ENCODE measurements around the gene ARRB1.
"Not testable (repeated sequence)": the region's sequence is repeated elsewhere in the genome, so short reads cannot be mapped to it uniquely, and the experiment has no call there.

Gene ARRB1

DNA sequence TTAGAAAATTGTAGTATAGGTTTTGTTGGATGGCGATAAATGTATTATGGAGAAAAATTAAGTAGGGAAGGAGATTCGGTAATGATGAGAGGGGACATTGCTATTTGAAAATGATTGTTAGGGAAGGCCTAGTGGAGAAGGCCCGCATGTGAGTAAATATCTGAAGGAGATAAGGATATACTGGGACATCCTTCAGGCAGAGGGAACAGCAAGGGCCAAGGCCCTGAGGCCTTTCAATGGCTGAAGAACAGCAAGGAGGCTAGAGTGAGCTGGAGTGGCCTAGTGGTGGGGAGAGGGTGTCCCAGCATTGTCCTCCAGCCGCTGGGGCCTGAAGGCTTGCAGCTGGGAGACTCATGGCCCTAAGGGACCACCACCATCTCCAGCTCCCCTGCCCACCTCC is 23.2 kb upstream of the ARRB1 start:
- H3K4me3 ChIP-seq (ENCODE audit: low read length): no peak overlapping the region

DNA sequence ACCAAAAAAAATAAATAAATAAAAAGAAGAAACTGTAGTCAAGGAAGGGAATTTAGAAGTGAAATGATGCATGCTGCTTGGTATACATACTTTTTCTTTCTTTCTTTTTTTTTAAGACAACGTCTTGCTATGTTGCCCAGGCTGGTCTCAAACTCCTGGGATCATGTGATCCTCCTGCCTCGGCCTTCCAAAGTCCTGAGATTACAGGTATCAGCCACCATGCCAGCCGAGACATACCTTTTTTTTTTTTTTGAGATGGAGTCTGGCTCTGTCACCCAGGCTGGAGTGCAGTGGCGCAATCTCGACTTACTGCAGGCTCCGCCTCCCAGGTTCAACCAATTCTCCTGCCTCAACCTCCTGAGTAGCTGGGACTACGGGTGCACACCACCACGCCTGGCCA is 21.7 kb upstream of the ARRB1 start:
- no peak overlapping the region for H3K4me3 ChIP-seq (ENCODE audit: low read length)
- no peak for DNase-seq (ENCODE audit: low read depth, low spot score)

More for the DNA sequence above, 23.2 kb upstream of the ARRB1 start:
- DNase-seq (ENCODE audit: low read depth, low spot score): no peak

DNA sequence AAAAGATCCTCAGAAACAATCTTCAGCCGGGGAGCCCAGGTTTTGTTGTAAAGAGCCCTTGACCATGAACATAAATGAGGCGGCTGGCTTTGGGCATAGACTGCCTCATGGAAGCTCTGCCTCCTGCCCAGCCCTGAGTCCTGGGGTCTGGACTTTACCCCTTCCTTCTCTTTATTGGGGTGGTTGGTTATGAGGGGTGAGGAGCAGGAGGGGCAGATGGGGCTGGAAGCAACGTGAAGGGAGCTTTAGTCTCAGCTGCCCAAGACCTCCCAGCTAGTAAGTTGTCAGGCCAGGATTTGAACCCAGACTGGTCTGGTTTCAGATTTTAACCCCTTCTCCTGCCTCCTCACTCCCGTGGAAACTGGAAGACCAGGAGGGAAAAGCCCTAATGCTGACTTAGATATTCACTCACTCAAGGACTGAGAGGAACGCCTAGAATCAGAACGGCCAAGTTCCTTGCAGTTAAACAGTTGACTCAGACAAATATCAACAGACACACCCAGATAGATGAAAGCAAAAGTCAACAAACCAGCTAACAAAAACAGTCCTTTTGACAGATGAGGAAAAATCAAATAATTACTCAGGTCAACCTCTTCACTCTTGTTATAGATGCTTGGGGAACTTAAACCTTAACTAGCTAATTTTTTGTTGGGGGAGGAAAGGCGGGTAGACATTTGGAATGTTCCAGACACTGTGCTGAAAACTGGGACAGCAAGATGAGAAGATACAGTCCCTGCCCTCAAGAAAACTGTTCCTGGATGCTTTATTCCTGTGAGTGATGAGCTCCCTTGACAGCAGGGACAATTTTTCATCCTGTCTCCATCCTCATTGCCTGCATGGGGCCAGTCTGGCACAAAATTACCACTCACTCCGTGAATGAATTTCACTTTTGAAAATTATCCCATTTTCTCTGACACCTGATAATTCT is 20.8 kb upstream of the ARRB1 start:
- no peak overlapping the region for H3K4me3 ChIP-seq (ENCODE audit: low read length)
- no peak for DNase-seq (ENCODE audit: low read depth, low spot score)

DNA sequence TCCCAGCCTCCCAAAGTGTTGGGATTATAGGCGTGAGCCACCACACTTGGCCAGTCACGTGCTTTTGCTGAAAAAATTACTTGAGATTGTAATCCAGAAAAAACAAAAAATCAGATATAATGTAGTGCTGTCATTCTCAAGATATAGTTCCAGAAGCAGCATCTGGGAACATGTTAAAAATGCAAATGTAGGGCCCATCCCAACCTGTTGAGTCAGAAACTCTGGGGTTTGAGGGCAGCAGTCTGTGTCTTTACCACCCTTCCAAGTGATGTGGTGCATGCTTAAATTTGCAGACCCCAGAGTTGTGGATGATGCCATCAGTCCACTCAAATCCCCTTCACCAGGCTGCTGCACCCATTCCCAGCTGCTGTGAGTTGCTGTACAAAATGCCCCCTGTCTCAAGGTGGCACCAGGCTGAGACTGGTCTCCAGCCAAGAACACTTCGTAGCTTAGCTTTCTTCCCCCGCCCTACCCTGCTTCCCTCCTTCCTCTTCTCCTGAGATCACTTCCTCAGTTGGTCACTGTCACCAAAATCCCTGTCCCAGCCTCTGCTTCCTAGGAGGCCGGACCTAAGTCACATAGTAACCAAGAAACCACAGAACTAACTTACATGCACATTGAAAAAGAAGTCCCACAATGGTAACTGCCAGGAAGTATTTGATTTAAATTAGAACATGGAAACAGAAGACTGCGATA is 18.2 kb upstream of the ARRB1 start:
- H3K4me3 ChIP-seq (ENCODE audit: low read length): no peak overlapping the region
- DNase-seq (ENCODE audit: low read depth, low spot score): no peak

DNA sequence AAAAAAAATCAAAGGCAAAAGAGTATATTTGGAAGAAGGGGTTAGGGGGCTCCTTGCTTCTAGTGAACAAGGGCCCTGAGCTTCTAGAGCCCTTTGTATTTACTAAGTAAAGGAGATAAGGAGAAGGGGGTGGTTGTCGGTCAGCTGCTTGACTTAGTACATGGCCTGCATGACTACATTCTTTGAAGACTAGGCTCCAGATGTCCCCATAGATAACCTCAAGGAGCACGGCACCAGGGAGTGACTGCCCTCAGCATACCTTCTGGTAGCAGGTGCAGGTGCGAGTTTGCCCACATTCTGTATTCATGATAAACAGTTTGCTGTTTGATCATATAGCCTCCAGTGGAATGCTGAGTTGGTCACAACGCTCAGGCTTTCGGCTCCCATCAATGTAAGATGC is 15.4 kb upstream of the ARRB1 start:
- H3K4me3 ChIP-seq (ENCODE audit: low read length); DNase-seq (ENCODE audit: low read depth, low spot score): not testable (repeated sequence)

DNA sequence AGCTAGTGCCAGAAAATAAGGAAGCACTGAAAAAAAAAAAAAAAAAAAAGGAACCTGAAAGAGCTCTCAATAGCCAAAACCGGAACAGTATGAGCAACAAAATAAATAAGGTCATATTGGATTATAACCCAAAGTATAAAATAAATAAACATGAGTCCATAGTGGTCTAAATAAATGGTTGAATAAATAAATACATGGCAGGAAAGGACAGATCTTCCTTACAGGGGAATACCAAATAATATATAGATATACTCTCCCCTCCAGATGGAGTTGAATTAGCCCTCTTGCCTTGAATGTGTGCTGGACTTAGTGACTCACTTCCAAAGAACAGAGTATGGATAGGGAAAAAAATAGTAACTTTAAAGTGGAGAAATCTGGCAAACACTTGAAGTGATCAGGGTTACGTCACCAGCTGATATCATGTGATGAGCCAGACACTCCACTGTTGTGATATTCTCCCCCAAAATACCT is 14.3 kb upstream of the ARRB1 start:
- H3K4me3 ChIP-seq (ENCODE audit: low read length): no peak overlapping the region
- DNase-seq (ENCODE audit: low read depth, low spot score): no peak

DNA sequence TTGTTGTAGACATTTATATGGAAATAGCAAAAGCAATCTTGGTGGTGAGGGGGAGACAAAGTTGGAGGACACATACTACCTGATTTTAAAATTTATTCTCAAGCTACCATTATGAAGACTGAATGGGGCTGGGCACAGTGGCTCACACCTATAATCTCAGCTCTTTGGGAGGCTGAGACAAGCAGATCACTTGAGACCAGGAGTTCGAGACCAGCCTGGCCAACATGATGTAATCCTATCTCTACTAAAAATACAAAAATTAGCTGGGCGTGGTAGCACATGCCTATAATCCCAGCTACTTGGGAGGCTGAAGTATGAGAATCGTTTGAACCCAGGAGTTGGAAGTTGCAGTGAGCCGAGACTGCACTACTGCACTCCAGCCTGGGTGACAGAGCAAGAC is 10.8 kb upstream of the ARRB1 start:
- not testable (repeated sequence) for DNase-seq (ENCODE audit: low read depth, low spot score); H3K4me3 ChIP-seq (ENCODE audit: low read length)

DNA sequence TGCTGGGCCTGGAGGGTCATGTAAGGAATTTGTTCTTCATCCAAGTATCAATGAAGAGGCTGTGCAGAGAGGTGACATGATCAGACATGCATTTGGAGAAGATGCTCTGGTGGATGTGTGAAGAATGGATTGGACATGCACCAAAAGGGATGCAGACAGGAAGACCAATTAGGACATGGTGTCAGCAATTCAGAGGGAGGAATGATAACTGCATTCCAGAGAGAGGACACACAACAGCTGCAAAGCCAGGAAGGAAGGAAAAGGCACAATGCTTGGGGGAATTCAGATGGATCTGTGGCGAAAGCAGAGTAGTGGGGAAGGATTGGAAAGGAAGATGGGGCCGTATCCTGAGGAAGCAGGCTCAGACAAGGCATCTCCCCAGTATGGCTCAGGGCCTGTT is 5.2 kb upstream of the ARRB1 start:
- DNase-seq (ENCODE audit: low read depth, low spot score): no peak
- H3K4me3 ChIP-seq (ENCODE audit: low read length): no peak overlapping the region

DNA sequence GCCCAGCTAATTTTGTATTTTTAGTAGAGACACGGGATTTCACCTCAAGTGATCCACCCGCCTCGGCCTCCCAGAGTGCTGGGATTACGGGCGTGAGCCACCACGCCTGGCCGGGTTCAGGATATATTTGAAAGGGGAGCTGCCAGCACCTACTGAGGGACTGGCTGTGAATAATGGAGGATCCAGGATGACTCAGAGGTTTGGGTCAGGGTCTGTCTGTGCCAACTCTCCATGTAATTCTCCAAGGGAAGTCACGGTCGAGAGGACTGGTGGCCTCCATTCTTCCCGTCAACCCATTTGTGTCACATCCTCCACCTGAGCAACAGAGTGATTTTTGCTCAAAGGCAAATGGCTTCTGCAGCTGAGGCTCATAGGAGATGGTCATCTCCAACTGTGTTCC is 3.6 kb upstream of the ARRB1 start:
- H3K4me3 ChIP-seq (ENCODE audit: low read length): no peak overlapping the region
- no peak for DNase-seq (ENCODE audit: low read depth, low spot score)

DNA sequence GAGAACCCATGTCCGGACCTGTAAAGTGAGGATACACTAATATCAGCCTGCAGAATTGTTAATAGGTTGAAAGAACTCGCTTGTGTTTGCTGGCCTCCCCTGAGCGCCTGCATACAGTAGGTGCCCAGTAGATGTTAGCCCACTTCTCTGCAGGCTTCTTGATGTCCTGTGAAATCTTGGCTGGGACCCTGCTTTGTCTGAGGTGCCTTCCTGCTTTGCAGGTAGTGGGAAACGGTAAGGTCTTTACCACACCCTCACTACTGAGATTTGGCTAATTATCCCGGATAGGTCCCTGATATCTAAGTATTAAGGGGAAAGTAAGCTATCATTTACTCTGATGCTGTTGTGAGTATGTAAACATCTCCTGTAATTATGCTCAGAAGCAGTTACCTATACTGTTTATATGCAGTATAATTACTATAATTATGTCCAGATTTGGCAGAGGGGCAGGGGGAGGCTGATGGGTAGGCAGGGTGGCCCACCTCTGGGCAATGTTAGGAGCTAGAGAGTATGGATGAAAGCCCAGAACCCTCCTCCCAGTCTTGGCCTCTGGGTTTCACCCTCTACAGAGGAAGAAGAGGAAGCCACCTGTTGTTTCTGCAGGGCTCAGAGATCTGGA is 1.2 kb upstream of the ARRB1 start:
- no peak for DNase-seq (ENCODE audit: low read depth, low spot score)
- H3K4me3 ChIP-seq (ENCODE audit: low read length): no peak overlapping the region

DNA sequence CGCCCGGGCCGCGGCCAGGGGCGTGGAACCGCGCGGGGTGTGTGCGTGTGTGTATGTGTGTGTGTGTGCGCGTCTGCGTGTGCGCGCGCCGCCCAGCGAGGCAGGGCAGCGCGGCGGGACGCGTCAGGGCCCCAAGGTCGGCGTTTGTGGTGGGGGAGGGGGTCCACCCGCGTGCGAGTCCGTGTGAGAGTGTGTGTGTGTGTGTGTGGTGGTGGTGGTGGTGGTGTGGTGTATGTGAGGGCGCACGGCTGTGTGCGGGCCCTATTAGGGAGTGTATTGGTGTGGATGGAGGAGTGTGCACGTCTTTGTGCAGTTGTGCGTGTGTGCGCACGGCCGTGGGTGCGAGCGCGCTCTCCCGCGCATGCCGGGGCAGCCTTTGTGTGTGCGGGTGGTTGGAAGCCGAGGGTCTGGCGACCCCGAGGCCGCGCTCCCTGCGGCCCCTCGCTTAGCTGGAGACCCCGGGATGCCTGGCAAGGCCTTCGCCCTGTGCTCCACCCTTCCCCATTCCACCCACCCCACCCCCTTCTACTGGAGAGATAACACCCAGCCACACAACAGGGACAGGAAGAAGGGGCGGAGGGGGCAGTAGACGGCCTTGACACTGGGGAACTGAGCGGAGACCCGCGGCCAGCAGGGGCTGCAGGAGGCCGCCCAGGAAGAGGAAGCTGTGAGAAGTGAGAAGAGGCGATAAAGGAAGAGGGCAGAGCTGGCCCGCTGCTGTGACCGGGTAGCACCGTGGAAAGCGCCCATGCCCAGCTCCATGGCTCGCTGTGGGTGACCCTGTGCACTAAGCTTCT is 528 bp upstream of the ARRB1 start:
- no peak for DNase-seq (ENCODE audit: low read depth, low spot score)
- peak overlapping the region; percentile 54 for H3K4me3 ChIP-seq (ENCODE audit: low read length)

DNA sequence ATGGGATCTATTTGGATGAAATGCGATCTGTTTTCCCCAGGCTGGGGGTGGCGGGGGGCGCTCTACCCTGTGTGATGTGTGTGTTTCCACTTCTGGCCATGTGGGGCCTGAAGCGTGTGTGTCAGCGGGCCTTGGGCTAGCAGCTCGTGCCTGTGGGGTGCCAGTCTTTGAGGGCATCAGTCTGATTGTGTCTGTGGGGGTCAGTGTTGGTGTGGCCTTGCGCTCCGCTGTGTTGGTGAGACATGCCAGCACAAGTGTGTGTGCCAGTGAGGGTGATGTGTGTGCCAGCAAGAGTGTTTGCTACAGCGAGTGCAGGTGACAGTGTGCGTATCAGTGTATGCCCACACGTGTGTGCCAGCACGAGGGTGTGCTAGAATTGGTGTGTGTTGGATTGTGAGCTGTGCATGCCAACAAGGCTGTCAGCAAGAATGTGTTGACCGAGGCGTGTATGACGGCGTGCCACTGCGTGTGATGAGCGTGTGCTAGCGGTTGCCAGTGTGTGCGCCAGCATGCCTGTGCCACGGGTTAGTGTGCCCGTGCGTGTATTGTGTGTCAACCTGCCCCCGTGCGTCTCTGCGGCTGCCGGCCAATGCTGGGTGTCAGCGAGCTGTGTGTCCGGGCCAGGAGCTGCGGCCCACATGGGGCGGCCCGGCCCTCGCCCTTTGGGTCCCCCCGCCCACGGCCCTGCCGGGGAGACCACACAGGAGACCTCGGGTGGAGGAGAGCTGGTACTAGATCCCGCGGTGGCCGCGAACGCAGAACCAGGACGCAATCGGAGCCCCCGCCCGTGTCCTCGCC is 519 bp downstream of the ARRB1 start:
- no peak for DNase-seq (ENCODE audit: low read depth, low spot score)
- H3K4me3 ChIP-seq (ENCODE audit: low read length): peak overlapping the region; percentile 54

DNA sequence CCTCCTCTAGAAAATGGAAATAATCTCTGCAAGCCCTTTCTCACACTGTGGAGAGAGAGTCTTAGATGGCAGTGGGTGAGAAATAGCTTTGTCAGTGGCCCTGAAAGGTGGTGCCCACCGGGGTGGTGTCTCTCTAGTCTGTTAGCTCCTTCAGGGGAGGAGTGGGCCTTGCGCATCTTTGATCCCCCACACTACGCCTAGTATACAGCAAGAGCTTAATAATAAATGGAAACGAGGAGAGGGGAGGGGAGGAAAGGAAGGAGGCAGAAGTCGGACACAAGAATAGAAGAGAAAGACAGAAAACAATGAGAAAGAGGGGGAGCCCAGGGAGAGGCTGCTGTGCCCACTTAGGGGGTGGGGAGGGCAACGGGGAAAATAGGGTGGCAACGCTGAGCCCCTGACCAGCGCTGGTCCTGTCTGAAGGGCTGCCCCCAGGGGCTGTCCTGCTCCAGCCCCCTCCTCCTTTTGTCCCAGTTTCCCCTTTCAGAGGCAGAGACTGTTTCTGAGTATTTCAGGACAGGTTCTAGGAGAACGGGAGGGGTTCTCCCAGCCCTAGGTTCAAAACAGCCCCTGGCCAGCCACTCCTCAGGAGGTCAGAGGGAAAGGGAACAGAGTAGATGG is 1.2 kb downstream of the ARRB1 start:
- no peak for DNase-seq (ENCODE audit: low read depth, low spot score)
- H3K4me3 ChIP-seq (ENCODE audit: low read length): no peak overlapping the region

DNA sequence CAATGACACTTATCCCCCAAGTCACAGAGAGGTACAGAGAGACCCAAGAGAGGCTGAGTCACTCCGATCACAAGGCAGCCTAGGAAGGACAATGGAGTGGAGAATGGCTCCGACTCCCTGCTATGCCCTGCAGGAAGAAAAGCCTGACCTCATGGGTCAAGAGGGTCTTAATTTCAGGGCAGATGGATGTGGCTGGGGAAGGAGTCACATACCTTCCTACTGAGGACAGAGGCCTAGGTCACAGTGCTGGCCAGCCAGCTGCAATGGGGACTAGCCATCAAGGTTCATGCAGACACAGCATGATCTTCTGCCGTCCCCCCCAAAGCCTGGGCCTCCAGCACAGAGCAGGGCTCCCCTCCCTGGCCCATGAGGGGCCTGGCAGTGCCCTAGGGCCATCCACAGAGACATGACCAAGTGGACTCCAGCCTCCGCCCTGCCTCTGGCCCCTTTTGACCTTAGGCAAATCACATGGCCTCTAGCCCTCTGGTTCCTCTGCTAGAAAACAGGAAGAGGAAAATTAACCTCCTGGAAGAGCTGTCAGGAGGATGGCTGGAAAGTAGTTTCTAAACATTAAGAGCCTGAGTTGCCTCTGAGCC is 1.8 kb downstream of the ARRB1 start:
- no peak overlapping the region for H3K4me3 ChIP-seq (ENCODE audit: low read length)
- no peak for DNase-seq (ENCODE audit: low read depth, low spot score)

DNA sequence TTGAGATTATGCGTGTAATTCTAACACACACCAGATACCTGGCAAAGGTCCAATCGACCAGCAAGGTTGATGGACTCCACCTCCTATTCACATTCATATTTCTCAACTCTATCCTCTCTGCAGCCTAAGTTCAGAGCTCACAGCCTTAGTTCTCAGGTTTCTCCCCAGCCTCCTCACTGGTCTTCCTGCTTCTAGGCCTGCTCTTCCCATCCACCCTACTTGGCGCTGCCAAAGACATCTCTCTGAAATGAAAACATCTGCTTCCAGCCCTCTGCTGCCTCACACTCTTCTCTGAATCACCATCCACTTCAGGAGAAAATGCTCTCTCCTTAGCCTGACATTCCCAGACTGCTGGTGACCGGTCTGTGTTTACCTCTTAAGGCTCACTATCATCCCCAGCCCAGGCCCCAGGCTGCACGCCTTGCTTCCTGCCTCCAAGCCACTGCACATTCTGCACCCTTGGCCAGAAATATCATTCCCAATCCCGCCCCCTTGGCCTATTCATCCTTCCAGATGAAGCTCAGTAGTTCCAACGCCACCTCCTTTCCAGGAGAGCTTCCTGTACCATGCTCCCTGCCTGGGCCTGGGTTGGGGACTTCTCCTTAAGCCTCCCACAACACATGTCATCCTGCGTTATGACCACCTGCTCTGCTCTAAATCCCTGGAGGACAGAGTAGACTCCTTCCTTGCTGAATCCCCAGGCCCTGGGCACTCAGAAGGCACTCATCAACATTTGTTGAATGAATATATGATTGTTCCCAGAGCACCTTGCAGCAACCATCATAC is 3.5 kb downstream of the ARRB1 start:
- H3K4me3 ChIP-seq (ENCODE audit: low read length): no peak overlapping the region
- DNase-seq (ENCODE audit: low read depth, low spot score): no peak

DNA sequence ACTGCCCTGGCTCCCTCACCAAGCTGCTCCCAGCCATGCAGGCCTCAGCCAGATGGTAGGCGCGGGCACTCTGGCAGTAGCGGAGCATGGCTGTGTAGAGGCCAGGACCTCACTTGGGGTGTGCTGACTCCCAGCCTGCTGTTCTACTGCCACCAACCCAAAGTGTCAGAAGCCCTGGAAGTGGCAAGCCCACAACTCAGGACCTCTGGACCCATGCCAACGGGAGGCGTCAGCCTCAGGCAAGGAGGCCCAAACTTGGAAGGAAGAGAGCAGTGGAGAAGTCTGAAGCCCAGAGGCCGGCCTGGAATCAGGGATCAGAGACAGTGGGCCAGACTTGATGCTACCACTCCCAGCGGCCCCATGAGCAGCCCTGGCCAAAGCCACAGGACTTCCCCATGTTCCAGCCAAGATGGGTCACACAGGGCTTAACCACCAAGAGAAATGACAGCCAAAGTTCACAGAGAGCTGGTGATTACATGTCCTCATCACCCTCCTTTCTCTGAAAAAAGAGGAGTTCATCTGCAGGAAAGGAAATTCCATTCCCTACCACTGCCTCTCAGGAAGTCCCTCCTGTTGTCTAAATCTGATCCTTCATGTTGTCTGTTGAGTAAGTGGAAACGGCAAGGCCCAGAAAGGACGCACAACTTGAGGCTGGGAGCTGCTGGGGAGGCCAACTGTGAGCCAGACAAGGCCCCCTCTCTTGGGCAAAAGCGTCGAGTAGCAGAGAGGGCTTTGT is 4.4 kb downstream of the ARRB1 start:
- no peak for DNase-seq (ENCODE audit: low read depth, low spot score)
- no peak overlapping the region for H3K4me3 ChIP-seq (ENCODE audit: low read length)
